ENCODE results near the gene SLC25A20.

SLC25A20 gene

DNA sequence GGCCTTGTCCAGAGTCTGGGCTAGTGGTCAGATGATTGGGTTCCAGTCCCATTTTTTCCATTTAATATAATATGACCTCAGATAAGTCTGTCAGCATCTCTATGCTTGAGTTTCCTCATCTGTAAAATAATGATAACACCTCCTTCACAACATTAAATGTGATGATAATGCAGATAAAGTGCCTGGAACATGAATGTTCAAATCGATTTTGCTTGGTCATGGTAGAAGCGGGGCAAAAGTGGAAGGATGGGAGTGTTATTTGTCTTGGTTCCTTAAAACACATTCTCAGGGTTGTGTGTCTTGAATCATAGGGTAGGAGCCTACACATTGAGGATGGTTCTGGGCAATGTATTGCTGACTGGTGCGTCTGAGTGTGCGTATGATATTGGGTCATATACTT, 36.8 kb upstream of the SLC25A20 start:
- Histone ChIP-seq H3K36me3 (ENCODE audit: control insufficient read depth, insufficient read depth, low read length) (peaks cover 6% of the 10 kb centered on the region), H3K4me3 (replicated peaks; ENCODE audit: low read depth, low read length) (no peak overlapping the region), H3K27me3 (replicated peaks; ENCODE audit: control insufficient read depth, insufficient read depth, low read length) (no peaks in the 10 kb centered on the region)
- TF ChIP-seq, protein P1, sequence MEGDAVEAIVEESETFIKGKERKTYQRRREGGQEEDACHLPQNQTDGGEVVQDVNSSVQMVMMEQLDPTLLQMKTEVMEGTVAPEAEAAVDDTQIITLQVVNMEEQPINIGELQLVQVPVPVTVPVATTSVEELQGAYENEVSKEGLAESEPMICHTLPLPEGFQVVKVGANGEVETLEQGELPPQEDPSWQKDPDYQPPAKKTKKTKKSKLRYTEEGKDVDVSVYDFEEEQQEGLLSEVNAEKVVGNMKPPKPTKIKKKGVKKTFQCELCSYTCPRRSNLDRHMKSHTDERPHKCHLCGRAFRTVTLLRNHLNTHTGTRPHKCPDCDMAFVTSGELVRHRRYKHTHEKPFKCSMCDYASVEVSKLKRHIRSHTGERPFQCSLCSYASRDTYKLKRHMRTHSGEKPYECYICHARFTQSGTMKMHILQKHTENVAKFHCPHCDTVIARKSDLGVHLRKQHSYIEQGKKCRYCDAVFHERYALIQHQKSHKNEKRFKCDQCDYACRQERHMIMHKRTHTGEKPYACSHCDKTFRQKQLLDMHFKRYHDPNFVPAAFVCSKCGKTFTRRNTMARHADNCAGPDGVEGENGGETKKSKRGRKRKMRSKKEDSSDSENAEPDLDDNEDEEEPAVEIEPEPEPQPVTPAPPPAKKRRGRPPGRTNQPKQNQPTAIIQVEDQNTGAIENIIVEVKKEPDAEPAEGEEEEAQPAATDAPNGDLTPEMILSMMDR (IDR thresholded peaks at IDR 0.05; ENCODE audit: insufficient read depth, low read length, poor library complexity, severe bottlenecking): no peak
- DNase-seq (ENCODE audit: extremely low read depth, insufficient read length): no peak

DNA sequence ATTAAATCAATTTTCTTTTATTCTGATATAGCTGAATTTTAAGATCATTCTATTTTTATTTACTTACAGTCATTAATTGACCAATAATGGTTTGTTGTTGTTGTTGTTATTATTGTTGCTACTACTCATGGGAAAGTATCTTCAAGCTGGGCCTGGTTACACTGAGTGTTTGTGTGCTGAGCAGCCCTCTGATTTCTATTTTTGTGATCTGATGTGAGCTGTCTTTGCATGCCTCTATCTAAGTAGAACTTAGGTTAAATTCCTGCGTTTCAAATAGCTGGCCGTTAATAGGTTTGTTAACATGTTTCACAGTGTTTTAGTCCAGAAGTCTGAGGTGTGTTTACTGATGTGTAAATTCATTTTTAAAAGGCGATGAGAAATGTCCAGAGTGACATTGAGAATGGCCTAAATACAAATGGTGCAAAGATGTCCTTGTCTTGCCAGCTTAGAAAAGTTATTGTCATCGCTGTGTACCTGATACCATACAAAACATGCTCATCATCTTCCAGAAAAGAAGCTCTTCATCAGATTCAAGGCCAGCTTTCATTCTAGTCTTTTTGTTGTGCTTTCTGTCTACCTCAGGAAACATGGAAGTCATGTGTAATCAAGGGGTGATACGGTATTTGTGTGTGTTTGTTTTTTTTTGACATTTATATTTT, 35.8 kb upstream of the SLC25A20 start:
- no peak overlapping the region for H3K4me3 ChIP-seq (replicated peaks; ENCODE audit: low read depth, low read length)
- DNase-seq (ENCODE audit: extremely low read depth, insufficient read length): no peak
- H3K27me3 ChIP-seq (replicated peaks; ENCODE audit: control insufficient read depth, insufficient read depth, low read length): no peaks in the 10 kb centered on the region
- H3K36me3 ChIP-seq (ENCODE audit: control insufficient read depth, insufficient read depth, low read length): peaks cover 6% of the 10 kb centered on the region
- TF ChIP-seq, protein P1 (IDR thresholded peaks at IDR 0.05; ENCODE audit: insufficient read depth, low read length, poor library complexity, severe bottlenecking): no peak

DNA sequence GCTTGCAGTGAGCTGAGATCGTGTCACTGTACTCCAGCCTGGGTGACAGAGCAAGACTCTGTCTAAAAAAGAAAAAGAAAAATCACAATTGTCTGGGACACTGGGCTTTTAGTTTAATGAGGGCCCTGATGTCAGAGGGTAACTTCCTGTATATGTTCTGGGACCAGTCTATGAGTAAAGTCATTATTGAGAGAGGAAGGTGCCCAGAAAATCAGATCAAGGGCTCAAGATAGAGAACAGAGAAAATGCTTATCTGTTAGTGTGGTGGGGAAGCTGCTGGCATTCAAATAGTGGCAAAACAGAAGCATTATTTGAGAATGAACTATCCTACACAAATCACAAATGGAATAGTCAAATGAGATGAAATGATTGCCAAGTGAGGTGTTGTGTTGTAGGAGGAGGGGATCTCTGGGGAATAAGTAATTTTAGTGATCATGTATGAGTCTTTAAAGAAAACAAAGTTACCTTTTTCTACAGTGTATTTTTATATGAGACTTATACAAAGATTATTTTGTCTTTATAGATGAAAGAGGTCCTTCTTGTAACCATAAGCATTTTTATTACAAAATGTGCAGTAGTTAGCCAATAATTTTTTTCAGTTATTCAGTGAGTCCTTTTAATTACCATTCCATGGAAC, 33.4 kb upstream of the SLC25A20 start:
- no peak for DNase-seq (ENCODE audit: extremely low read depth, insufficient read length)
- H3K4me3 ChIP-seq (replicated peaks; ENCODE audit: low read depth, low read length): no peak overlapping the region
- no peaks in the 10 kb centered on the region for H3K27me3 ChIP-seq (replicated peaks; ENCODE audit: control insufficient read depth, insufficient read depth, low read length)
- peaks cover 7% of the 10 kb centered on the region for H3K36me3 ChIP-seq (ENCODE audit: control insufficient read depth, insufficient read depth, low read length)
- TF ChIP-seq, protein P1 (IDR thresholded peaks at IDR 0.05; ENCODE audit: insufficient read depth, low read length, poor library complexity, severe bottlenecking): no peak

DNA sequence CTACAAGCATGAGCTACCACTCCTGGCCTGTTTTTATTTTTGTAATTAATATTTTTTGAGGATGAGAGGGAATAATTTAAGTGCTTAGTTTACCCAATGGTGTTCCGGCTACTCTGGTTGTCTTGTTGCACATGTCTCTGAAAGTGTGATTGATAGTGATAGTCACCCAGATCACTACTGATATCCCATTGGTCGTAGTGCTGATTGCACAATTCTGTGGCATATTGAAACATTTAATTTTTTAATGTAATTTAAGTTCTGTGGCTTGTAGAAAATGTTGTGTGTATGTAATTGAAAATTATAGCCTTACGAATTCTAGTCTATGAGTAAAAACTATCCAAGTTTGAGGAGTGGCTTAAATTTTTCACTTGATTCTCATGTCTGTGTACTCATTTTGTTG, 31.9 kb upstream of the SLC25A20 start:
- TF ChIP-seq, protein P1 (IDR thresholded peaks at IDR 0.05; ENCODE audit: insufficient read depth, low read length, poor library complexity, severe bottlenecking): no peak

DNA sequence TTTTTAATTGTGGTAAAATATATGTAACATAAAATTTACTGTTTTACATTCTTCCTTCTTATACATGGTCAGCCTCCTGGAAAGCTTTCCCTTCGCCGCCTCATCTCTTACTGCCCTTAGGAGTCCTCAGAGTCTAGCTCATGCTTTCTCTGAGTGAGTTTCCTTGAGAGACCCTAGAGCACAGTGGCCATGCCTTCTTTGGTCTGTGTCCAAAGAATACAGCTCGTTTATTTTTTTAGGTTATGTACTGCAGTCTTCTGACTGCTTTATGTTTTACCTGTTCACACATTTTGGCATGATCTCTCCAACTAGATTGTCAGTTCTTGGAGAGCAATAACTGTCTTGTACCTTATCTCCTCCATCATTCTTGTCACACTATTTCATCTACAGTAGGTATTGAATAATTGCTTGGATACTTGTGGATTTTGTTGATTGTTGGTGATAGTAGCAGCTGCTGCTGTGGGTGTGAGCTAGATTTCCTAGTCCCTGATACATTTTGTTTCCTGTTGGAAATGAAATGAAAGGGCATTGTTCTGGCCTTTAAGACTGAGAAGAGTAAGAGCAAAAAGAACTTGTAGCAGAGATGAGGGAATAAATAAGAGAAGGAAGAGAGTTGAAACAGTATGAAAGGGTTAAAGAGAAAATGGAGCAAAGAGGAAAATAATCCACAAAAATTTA, 30.8 kb upstream of the SLC25A20 start:
- Histone ChIP-seq H3K36me3 (ENCODE audit: control insufficient read depth, insufficient read depth, low read length) (peaks cover 7% of the 10 kb centered on the region), H3K4me3 (replicated peaks; ENCODE audit: low read depth, low read length) (no peak overlapping the region), H3K27me3 (replicated peaks; ENCODE audit: control insufficient read depth, insufficient read depth, low read length) (no peaks in the 10 kb centered on the region)
- DNase-seq (ENCODE audit: extremely low read depth, insufficient read length): no peak
- TF ChIP-seq, protein P1 (IDR thresholded peaks at IDR 0.05; ENCODE audit: insufficient read depth, low read length, poor library complexity, severe bottlenecking): no peak

More for the DNA sequence above, 31.9 kb upstream of the SLC25A20 start:
- Histone ChIP-seq H3K36me3 (ENCODE audit: control insufficient read depth, insufficient read depth, low read length) (peaks cover 7% of the 10 kb centered on the region), H3K4me3 (replicated peaks; ENCODE audit: low read depth, low read length) (no peak overlapping the region), H3K27me3 (replicated peaks; ENCODE audit: control insufficient read depth, insufficient read depth, low read length) (no peaks in the 10 kb centered on the region)
- DNase-seq (ENCODE audit: extremely low read depth, insufficient read length): no peak

Data from GM06990 (cell line).